Stimulated activated CD4-positive, alpha-beta T cell treated with anti-CD3 and anti-CD28 coated beads, Interleukin-12 subunit alpha, Interleukin-12 subunit beta, amount 100 ng/mL, for 24 hours (primary cell): ENCODE data around the gene AP1S1.
A peak's percentile ranks its signal among the peaks of the same experiment; 100 is the strongest.

ENCODE experiments used
- DNase-seq, 2 experiments: peaks; one replicate each; pipeline ENCODE4 v3.0.0-alpha.2; 2020; ENCODE audit warnings: low read depth in 2 of 2

AP1S1 gene

GRCh38 chr7:101156866-101157589 lies 2.8 kb downstream of the AP1S1 start:
- DNase-seq, result no peak

- no peak for DNase-seq
Measured at GRCh38 chr7:101159696-101160674, 5.7 kb downstream of the AP1S1 start.

GRCh38 chr7:101160910-101161309 lies 6.6 kb downstream of the AP1S1 start:
- no peak for DNase-seq

- DNase-seq, result no peak
Measured at GRCh38 chr7:101161692-101162471, 7.6 kb downstream of the AP1S1 start.

- no peak for DNase-seq
Measured at GRCh38 chr7:101162551-101163278, 8.4 kb downstream of the AP1S1 start.

GRCh38 chr7:101163279-101164070 lies 9.2 kb downstream of the AP1S1 start:
- no peak for DNase-seq

- DNase-seq, result no peak
Measured at GRCh38 chr7:101164071-101164840, 10.0 kb downstream of the AP1S1 start.

GRCh38 chr7:101165075-101165957 lies 11.0 kb downstream of the AP1S1 start, which contains the start of gene VGF:
VGF (minus strand) TSS chr7:101165569; CDS start chr7:101164843, 726 bp downstream.
- DNase-seq, result peak; percentile 84 to 89

- DNase-seq, result no peak
Measured at GRCh38 chr7:101165958-101166647, 11.8 kb downstream of the AP1S1 start.

- DNase-seq, result no peak
Measured at GRCh38 chr7:101166648-101166908, 12.3 kb downstream of the AP1S1 start.

GRCh38 chr7:101166909-101167644 lies 12.8 kb downstream of the AP1S1 start:
- no peak for DNase-seq

GRCh38 chr7:101167645-101168411 lies 13.6 kb downstream of the AP1S1 start:
- DNase-seq, result no peak

- no peak for DNase-seq
Measured at GRCh38 chr7:101168412-101169049, 14.3 kb downstream of the AP1S1 start.

GRCh38 chr7:101169110-101169837 lies 15.0 kb downstream of the AP1S1 start:
- no peak for DNase-seq

- DNase-seq, result peak; percentile 56 to 83
Measured at GRCh38 chr7:101169838-101170551, 15.7 kb downstream of the AP1S1 start.
